HEK293 (cell line): ENCODE measurements around the gene STK39.

Source experiments
- CTCF ChIA-PET: fragments of 350-600 bp; formaldehyde crosslinking; extraction: SDS; loops from one replicate; lab custom pipeline; 2021; ENCODE audit warnings: antibody characterized with exemption; lab: Yijun Ruan, JAX
- POLR2A ChIA-PET: fragments of 300-600 bp; formaldehyde crosslinking; extraction: SDS; loops from one replicate; lab custom pipeline; 2020; ENCODE audit warnings: antibody characterized with exemption, inconsistent platforms; lab: Yijun Ruan, JAX
- H3K27ac ChIP-seq: fragments of 200-500 bp; sonication (Bioruptor generic); 2 replicates; pipeline ENCODE4 v1.5.1; 2014; ENCODE audit warnings: low read depth, low read length, control low read depth, inconsistent platforms; ENCODE audit errors: extremely low read depth
- H3K36me3 ChIP-seq, 2 experiments: fragments of 200-500 bp in 1 of 2; sonication (Bioruptor generic) in 1 of 2; 1 replicate in 1 of 2; 2 replicates in 1 of 2; pipeline ENCODE4 v1.5.1; 2014 to 2017; ENCODE audit warnings: inconsistent platforms in 2 of 2, low read length in 2 of 2; ENCODE audit not compliant: control insufficient read depth in 2 of 2, insufficient read depth in 1 of 2
- H3K4me1 ChIP-seq: fragments of 200-500 bp; sonication (Bioruptor generic); 2 replicates; pipeline ENCODE4 v1.5.1; 2014; ENCODE audit warnings: mild to moderate bottlenecking, low read length, inconsistent platforms; ENCODE audit not compliant: control insufficient read depth, insufficient read depth
- H3K4me3 ChIP-seq: 2 replicates; pipeline ENCODE4 v1.5.1; 2011; ENCODE audit warnings: low read depth, mild to moderate bottlenecking, control low read depth, low read length, moderate library complexity
- H3K9me3 ChIP-seq: fragments of 200-500 bp; sonication (Bioruptor generic); 2 replicates; pipeline ENCODE4 v1.5.1; 2014; ENCODE audit warnings: low read depth, low read length, inconsistent platforms; ENCODE audit not compliant: control insufficient read depth, insufficient read depth
- EGR2 ChIP-seq: fragments of 450-650 bp; formaldehyde crosslinking; IDR thresholded peaks from 2 replicates; pipeline ENCODE4 v1.5.1; 2016; ENCODE audit warnings: low read depth, missing biosample characterization, missing genetic modification characterization
- GLI4 ChIP-seq: fragments of 450-650 bp; formaldehyde crosslinking; IDR thresholded peaks from 2 replicates; pipeline ENCODE4 v1.5.1; 2016; ENCODE audit warnings: missing biosample characterization, missing genetic modification characterization
- MYNN ChIP-seq: fragments of 450-650 bp; formaldehyde crosslinking; IDR thresholded peaks from 2 replicates; pipeline ENCODE4 v1.5.1; 2016; ENCODE audit warnings: missing biosample characterization, missing genetic modification characterization, borderline replicate concordance
- OSR2 ChIP-seq: fragments of 450-650 bp; formaldehyde crosslinking; IDR thresholded peaks from 2 replicates; pipeline ENCODE4 v1.5.1; 2016; ENCODE audit warnings: missing biosample characterization, missing genetic modification characterization
- RBAK ChIP-seq: fragments of 450-650 bp; formaldehyde crosslinking; IDR thresholded peaks from 2 replicates; pipeline ENCODE4 v1.5.1; 2016; ENCODE audit warnings: missing biosample characterization, missing genetic modification characterization
- YY1 ChIP-seq: fragments of 450-650 bp; formaldehyde crosslinking; IDR thresholded peaks from 2 replicates; pipeline ENCODE4 v1.5.1; 2018; ENCODE audit warnings: missing biosample characterization, missing genetic modification characterization
- ZNF114 ChIP-seq: fragments of 450-650 bp; formaldehyde crosslinking; IDR thresholded peaks from 2 replicates; pipeline ENCODE4 v1.5.0; 2017; ENCODE audit warnings: missing biosample characterization, missing genetic modification characterization
- ZNF132 ChIP-seq: fragments of 450-650 bp; formaldehyde crosslinking; IDR thresholded peaks from 2 replicates; pipeline ENCODE4 v1.5.1; 2017; ENCODE audit warnings: missing biosample characterization, missing genetic modification characterization, borderline replicate concordance
- ZNF19 ChIP-seq: fragments of 450-650 bp; formaldehyde crosslinking; IDR thresholded peaks from 2 replicates; pipeline ENCODE4; 2016; ENCODE audit warnings: missing biosample characterization, missing genetic modification characterization, low read depth
- ZNF211 ChIP-seq: fragments of 450-650 bp; formaldehyde crosslinking; IDR thresholded peaks from 2 replicates; pipeline ENCODE4 v1.5.1; 2016; ENCODE audit warnings: low read depth, missing biosample characterization, missing genetic modification characterization
- ZNF266 ChIP-seq: fragments of 450-650 bp; formaldehyde crosslinking; IDR thresholded peaks from 2 replicates; pipeline ENCODE4 v1.5.1; 2016; ENCODE audit warnings: missing biosample characterization, missing genetic modification characterization, low read depth
- ZNF274 ChIP-seq, 2 experiments: fragments of 200-500 bp in 1 of 2; fragments of 450-650 bp in 1 of 2; sonication (Bioruptor generic) in 1 of 2; formaldehyde crosslinking in 1 of 2; IDR thresholded peaks; 2 replicates each; pipeline versions ENCODE4 v1.5.1 to v1.6.1; 2014 to 2016; ENCODE audit warnings: borderline replicate concordance in 1 of 2, inconsistent platforms in 1 of 2, low read length in 1 of 2, missing biosample characterization in 1 of 2, missing genetic modification characterization in 1 of 2
- ZNF280D ChIP-seq: fragments of 450-650 bp; formaldehyde crosslinking; IDR thresholded peaks from 2 replicates; pipeline ENCODE4 v1.5.1; 2016; ENCODE audit warnings: missing biosample characterization, missing genetic modification characterization
- ZNF324 ChIP-seq: fragments of 450-650 bp; formaldehyde crosslinking; IDR thresholded peaks from 2 replicates; pipeline ENCODE4 v1.5.1; 2016; ENCODE audit warnings: missing biosample characterization, missing genetic modification characterization
- ZNF37A ChIP-seq: fragments of 450-650 bp; IDR thresholded peaks from 2 replicates; pipeline ENCODE4 v1.5.1; 2018; ENCODE audit warnings: missing biosample characterization, missing genetic modification characterization
- ZNF416 ChIP-seq: fragments of 450-650 bp; formaldehyde crosslinking; IDR thresholded peaks from 2 replicates; pipeline ENCODE4 v1.5.1; 2016; ENCODE audit warnings: missing biosample characterization, missing genetic modification characterization
- ZNF423 ChIP-seq: fragments of 450-650 bp; formaldehyde crosslinking; IDR thresholded peaks from 2 replicates; pipeline ENCODE4 v1.5.1; 2016; ENCODE audit warnings: missing biosample characterization, missing genetic modification characterization
- ZNF48 ChIP-seq: fragments of 450-650 bp; formaldehyde crosslinking; IDR thresholded peaks from 2 replicates; pipeline ENCODE4 v1.5.1; 2016; ENCODE audit warnings: missing biosample characterization, missing genetic modification characterization
- ZNF521 ChIP-seq: fragments of 450-650 bp; formaldehyde crosslinking; IDR thresholded peaks from 2 replicates; pipeline ENCODE4 v1.5.1; 2017; ENCODE audit warnings: missing biosample characterization, mild to moderate bottlenecking, missing genetic modification characterization
- ZNF548 ChIP-seq: fragments of 450-650 bp; formaldehyde crosslinking; IDR thresholded peaks from 2 replicates; pipeline ENCODE4 v1.5.1; 2016; ENCODE audit warnings: missing biosample characterization, missing genetic modification characterization
- ZNF600 ChIP-seq: fragments of 450-650 bp; formaldehyde crosslinking; IDR thresholded peaks from 2 replicates; pipeline ENCODE4 v1.5.1; 2016; ENCODE audit warnings: missing biosample characterization, missing genetic modification characterization
- ZNF629 ChIP-seq: fragments of 450-650 bp; formaldehyde crosslinking; IDR thresholded peaks from 2 replicates; pipeline ENCODE4 v1.5.1; 2017; ENCODE audit warnings: missing biosample characterization, missing genetic modification characterization
- ZNF639 ChIP-seq: fragments of 450-650 bp; formaldehyde crosslinking; IDR thresholded peaks from 2 replicates; pipeline ENCODE4 v1.5.1; 2016; ENCODE audit warnings: missing biosample characterization, missing genetic modification characterization
- ZNF654 ChIP-seq: fragments of 450-650 bp; formaldehyde crosslinking; IDR thresholded peaks from 2 replicates; pipeline ENCODE4 v1.5.1; 2016; ENCODE audit warnings: low read depth, missing biosample characterization, missing genetic modification characterization
- ZNF837 ChIP-seq: fragments of 450-650 bp; formaldehyde crosslinking; IDR thresholded peaks from 2 replicates; pipeline ENCODE4 v1.5.1; 2016; ENCODE audit warnings: missing biosample characterization, missing genetic modification characterization
- TF ChIP-seq, protein P1 (sequence below): fragments of 450-650 bp; formaldehyde crosslinking; IDR thresholded peaks from 2 replicates; pipeline ENCODE4 v1.5.1; 2016; ENCODE audit warnings: missing biosample characterization, missing genetic modification characterization
- TF ChIP-seq, protein P2 (sequence below): fragments of 450-650 bp; formaldehyde crosslinking; optimal IDR thresholded peaks from 2 replicates; pipeline ENCODE3; 2016; ENCODE audit warnings: missing biosample characterization, mild to moderate bottlenecking, missing genetic modification characterization
- TF ChIP-seq, protein P3 (sequence below): fragments of 450-650 bp; formaldehyde crosslinking; IDR thresholded peaks from 2 replicates; pipeline ENCODE4 v1.5.1; 2016; ENCODE audit warnings: missing biosample characterization, missing genetic modification characterization

STK39 gene

GRCh38 chr2:168132389-168132788 is 115.0 kb downstream of the STK39 start:
- Histone ChIP-seq H3K36me3 (peaks cover 6 to 18% of the 10 kb centered on the region in 2 experiments), H3K27ac (no peak overlapping the region), H3K9me3 (no peaks in the 10 kb centered on the region), H3K4me3 (no peak overlapping the region), H3K4me1 (no peaks in the 10 kb centered on the region)
- ChIA-PET CTCF (no interaction called here), POLR2A (no interaction called here)
- TF ChIP-seq, protein P1, sequence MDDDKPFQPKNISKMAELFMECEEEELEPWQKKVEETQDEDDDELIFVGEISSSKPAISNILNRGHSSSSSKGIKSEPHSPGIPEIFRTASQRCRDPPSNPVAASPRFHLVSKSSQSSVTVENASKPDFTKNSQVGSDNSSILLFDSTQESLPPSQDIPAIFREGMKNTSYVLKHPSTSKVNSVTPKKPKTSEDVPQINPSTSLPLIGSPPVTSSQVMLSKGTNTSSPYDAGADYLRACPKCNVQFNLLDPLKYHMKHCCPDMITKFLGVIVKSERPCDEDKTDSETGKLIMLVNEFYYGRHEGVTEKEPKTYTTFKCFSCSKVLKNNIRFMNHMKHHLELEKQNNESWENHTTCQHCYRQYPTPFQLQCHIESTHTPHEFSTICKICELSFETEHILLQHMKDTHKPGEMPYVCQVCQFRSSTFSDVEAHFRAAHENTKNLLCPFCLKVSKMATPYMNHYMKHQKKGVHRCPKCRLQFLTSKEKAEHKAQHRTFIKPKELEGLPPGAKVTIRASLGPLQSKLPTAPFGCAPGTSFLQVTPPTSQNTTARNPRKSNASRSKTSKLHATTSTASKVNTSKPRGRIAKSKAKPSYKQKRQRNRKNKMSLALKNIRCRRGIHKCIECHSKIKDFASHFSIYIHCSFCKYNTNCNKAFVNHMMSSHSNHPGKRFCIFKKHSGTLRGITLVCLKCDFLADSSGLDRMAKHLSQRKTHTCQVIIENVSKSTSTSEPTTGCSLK (tag by site-specific recombination) = no peak
- no peak for TF ChIP-seq ZNF600 (tag by site-specific recombination)
- no peak for TF ChIP-seq OSR2 (tag by site-specific recombination)
- TF ChIP-seq ZNF324 (tag by site-specific recombination) = no peak
- TF ChIP-seq ZNF19 (tag by site-specific recombination) = no peak
- TF ChIP-seq ZNF521 (tag by site-specific recombination) = no peak
- TF ChIP-seq YY1 (tag by site-specific recombination) = no peak
- TF ChIP-seq ZNF211 (tag by site-specific recombination) = no peak
- no peak for TF ChIP-seq ZNF837 (tag by site-specific recombination)
- no peak for TF ChIP-seq MYNN (tag by site-specific recombination)
- TF ChIP-seq ZNF423 (tag by site-specific recombination) = no peak
- TF ChIP-seq EGR2 (tag by site-specific recombination) = no peak

DNA sequence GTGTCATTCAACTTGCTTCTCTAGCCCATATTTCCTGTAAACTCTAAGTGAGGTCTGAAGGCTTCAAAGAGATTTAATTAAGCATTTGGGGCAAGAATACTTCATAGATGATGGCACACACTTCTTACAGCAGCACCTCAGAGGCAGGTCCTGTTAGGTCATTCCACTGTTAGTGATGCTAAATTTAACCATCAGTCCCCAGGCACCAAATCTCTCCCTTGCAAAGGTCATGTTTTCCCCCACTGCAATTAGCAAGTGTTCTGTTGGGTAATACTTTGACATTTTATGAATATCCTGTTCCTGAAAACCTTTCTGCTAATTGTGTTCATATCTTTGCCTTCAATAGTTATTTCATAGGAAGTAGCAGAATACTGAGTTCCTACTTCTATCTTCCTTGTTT is 117.0 kb downstream of the STK39 start:
- ChIA-PET CTCF (interaction anchor here (2.4 kb wide), 1 partner anchor 11 kb away, joined by 16 read pairs; no protein-coding TSS in a partner anchor), POLR2A (no interaction called here)
- no peaks in the 10 kb centered on the region for H3K4me1 ChIP-seq

More for the DNA sequence above, 117.0 kb downstream of the STK39 start:
- no peak overlapping the region for H3K4me3 ChIP-seq
- H3K36me3 ChIP-seq = peaks cover 6 to 28% of the 10 kb centered on the region in 2 experiments; a peak in 2 of 3 replicates
- TF ChIP-seq ZNF48 (tag by site-specific recombination) (no peak), ZNF37A (tag by site-specific recombination) (no peak), RBAK (no peak), ZNF629 (tag by site-specific recombination) (no peak), ZNF280D (tag by site-specific recombination) (no peak), ZNF548 (tag by site-specific recombination) (no peak), GLI4 (tag by site-specific recombination) (no peak), ZNF416 (tag by site-specific recombination) (no peak), ZNF114 (tag by site-specific recombination) (no peak), ZNF132 (tag by site-specific recombination) (no peak), ZNF639 (tag by site-specific recombination) (no peak), ZNF274 (IDR thresholded peaks at IDR 0.05; ENCODE audit: low read length) (no peak), ZNF274 (tag by site-specific recombination; IDR thresholded peaks at IDR 0.05; ENCODE audit: borderline replicate concordance) (no peak), ZNF600 (tag by site-specific recombination) (no peak), ZNF654 (tag by site-specific recombination) (no peak), ZNF266 (no peak)
- TF ChIP-seq, protein P2, sequence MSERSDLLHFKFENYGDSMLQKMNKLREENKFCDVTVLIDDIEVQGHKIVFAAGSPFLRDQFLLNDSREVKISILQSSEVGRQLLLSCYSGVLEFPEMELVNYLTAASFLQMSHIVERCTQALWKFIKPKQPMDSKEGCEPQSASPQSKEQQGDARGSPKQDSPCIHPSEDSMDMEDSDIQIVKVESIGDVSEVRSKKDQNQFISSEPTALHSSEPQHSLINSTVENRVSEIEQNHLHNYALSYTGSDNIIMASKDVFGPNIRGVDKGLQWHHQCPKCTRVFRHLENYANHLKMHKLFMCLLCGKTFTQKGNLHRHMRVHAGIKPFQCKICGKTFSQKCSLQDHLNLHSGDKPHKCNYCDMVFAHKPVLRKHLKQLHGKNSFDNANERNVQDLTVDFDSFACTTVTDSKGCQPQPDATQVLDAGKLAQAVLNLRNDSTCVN (tag by site-specific recombination) = no peak
- TF ChIP-seq, protein P3, sequence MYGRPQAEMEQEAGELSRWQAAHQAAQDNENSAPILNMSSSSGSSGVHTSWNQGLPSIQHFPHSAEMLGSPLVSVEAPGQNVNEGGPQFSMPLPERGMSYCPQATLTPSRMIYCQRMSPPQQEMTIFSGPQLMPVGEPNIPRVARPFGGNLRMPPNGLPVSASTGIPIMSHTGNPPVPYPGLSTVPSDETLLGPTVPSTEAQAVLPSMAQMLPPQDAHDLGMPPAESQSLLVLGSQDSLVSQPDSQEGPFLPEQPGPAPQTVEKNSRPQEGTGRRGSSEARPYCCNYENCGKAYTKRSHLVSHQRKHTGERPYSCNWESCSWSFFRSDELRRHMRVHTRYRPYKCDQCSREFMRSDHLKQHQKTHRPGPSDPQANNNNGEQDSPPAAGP (tag by site-specific recombination) = no peak
- no peak overlapping the region for H3K27ac ChIP-seq
- no peaks in the 10 kb centered on the region for H3K9me3 ChIP-seq
